Caco-2 (cell line): ENCODE results near the gene EIF1B. TPM values are rescaled to one million over a fixed set of nuclear protein-coding genes. Genes with fewer than 3 reads are reported as not detected.
A peak's percentile ranks its signal among the peaks of the same experiment; 100 is the strongest.

Experiments used
- BruUV-seq: library from RNA; stranded (reverse); fragments of 400-500 nt; replicated peaks from 2 replicates; lab custom pipeline; 2021; lab: Mats Ljungman, UMichigan
- CTCF ChIA-PET: fragments of 300-600 bp; sonication (Branson Sonifier 250); formaldehyde crosslinking; loops from one replicate; lab custom pipeline; 2022; ENCODE audit warnings: antibody characterized with exemption; lab: Charles Lee
- POLR2A ChIA-PET: fragments of 300-600 bp; sonication (Branson Sonifier 250); formaldehyde crosslinking; loops from one replicate; lab custom pipeline; 2022; ENCODE audit warnings: antibody characterized with exemption; lab: Charles Lee
- DNase-seq, 2 experiments: peaks; one replicate each; pipeline versions ENCODE4 v3.0.0 to v3.0.0-alpha.2; 2020 to 2022
- H3K27me3 ChIP-seq: replicated peaks from 2 replicates; pipeline ENCODE4 v1.6.0; 2011; ENCODE audit warnings: low read length; ENCODE audit not compliant: control insufficient read depth, insufficient read depth
- H3K36me3 ChIP-seq: 2 replicates; pipeline ENCODE4 v1.5.1; 2011; ENCODE audit warnings: low read length; ENCODE audit not compliant: control insufficient read depth, insufficient read depth
- H3K4me1 ChIP-seq: fragments of 250-450 bp; sonication (Bioruptor Pico); 2 replicates; pipeline ENCODE4 v1.5.1; 2020; ENCODE audit warnings: mild to moderate bottlenecking
- H3K4me3 ChIP-seq: 2 replicates; pipeline ENCODE4 v1.5.1; 2011; ENCODE audit warnings: low read depth, mild to moderate bottlenecking, control low read depth, low read length
- H3K9me3 ChIP-seq: fragments of 250-450 bp; sonication (Bioruptor Pico); 2 replicates; pipeline ENCODE4 v1.5.1; 2020; ENCODE audit warnings: mild to moderate bottlenecking, moderate library complexity
- H3K27ac Mint-ChIP-seq: one replicate; pipeline ENCODE4 v1.8.0; 2022; ENCODE audit warnings: mixed read lengths; ENCODE audit not compliant: unreplicated experiment
- H3K27me3 Mint-ChIP-seq: one replicate; pipeline ENCODE4 v1.8.0; 2022; ENCODE audit warnings: mixed read lengths; ENCODE audit not compliant: insufficient read depth, unreplicated experiment
- H3K36me3 Mint-ChIP-seq: one replicate; pipeline ENCODE4 v1.8.0; 2022; ENCODE audit warnings: mild to moderate bottlenecking, mixed read lengths; ENCODE audit not compliant: insufficient read depth, unreplicated experiment
- H3K4me1 Mint-ChIP-seq: one replicate; pipeline ENCODE4 v1.8.0; 2022; ENCODE audit warnings: low read depth, mixed read lengths; ENCODE audit not compliant: unreplicated experiment
- H3K4me3 Mint-ChIP-seq: one replicate; pipeline ENCODE4 v1.8.0; 2022; ENCODE audit warnings: mild to moderate bottlenecking, moderate library complexity, mixed read lengths; ENCODE audit not compliant: unreplicated experiment
- H3K9me3 Mint-ChIP-seq: one replicate; pipeline ENCODE4 v1.8.0; 2022; ENCODE audit warnings: mixed read lengths; ENCODE audit not compliant: unreplicated experiment
- CTCF ChIP-seq, 2 experiments: fragments of 200-600 bp in 1 of 2; IDR thresholded peaks; 1 replicate in 1 of 2; 2 replicates in 1 of 2; pipeline versions ENCODE4 v1.5.1 to v1.8.0; 2011 to 2022; ENCODE audit warnings: antibody characterized with exemption in 1 of 2, control low read depth in 1 of 2, inconsistent platforms in 1 of 2, low read depth in 1 of 2, low read length in 1 of 2, mild to moderate bottlenecking in 1 of 2, moderate library complexity in 1 of 2; ENCODE audit not compliant: insufficient read depth in 1 of 2, severe bottlenecking in 1 of 2, unreplicated experiment in 1 of 2
- intact Hi-C: fragments of 100-400 bp; cut with micrococcal nuclease; formaldehyde crosslinking; loops from one replicate; pipeline ENCODE4 v1.10.0; 2022; ENCODE audit not compliant: unreplicated experiment
- total RNA-seq: library from RNA; stranded (reverse); gene quantifications from 2 replicates; pipeline ENCODE4 v1.2.3, GENCODE V29; 2022

EIF1B gene
- total RNA-seq, 1 experiment from 2014 or later, result 45.8 TPM

DNA sequence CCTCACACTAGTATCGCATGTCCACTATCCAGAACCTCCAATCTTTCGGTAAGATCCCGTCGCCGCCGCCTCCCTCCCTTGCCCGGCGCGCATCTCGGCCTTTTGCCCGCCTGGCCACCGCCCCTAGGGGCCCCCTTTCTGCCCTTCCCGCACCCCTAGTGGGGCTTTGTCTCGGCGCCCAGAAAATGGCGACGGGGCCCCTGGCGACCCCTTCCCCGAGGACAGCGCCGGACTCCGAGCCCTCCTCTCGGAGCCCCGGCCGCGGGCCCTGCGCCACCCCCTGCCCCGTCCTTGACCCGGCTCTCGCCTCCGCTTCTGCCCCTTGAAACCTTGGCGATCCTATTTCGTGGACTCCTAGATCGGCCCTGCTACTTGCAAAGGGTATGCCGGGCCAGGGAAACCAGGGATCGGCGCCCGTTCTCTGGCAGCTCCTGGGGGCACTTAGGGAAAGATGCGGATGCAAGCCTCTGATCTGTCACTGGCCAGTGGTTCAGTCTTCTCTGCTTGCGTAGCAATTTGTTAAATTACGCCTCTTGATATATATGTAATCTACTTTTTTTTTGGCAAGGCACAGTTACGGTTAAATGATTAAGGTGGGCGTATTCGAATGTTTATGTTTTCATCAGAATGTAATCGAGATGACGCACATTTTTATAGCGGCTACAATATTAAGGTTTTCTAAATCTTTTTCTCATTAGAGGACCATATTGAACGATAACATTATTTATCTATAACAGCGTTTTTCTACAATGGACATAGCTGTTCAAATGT lies 603 bp downstream of the EIF1B start:
- intact Hi-C loops, result loop anchor here (1.0 kb wide), 1 partner anchor 143 kb away; no protein-coding TSS in a partner anchor
- Mint-ChIP-seq H3K4me3 (peak overlapping the region; percentile 98), H3K27ac (peak overlapping the region; percentile 93), H3K36me3 (peaks cover 19% of the 10 kb centered on the region), H3K9me3 (no peaks in the 10 kb centered on the region), H3K27me3 (no peaks in the 10 kb centered on the region), H3K4me1 (peaks cover 9% of the 10 kb centered on the region)
- no peaks in the 10 kb centered on the region; the same call in 1 of the 2 replicates for H3K36me3 ChIP-seq
- H3K9me3 ChIP-seq, result no peaks in the 10 kb centered on the region
- TF ChIP-seq CTCF (IDR thresholded peaks at IDR 0.05; ENCODE audit: insufficient read depth in 1 of 2, low read depth in 1 of 2, low read length in 1 of 2, severe bottlenecking in 1 of 2, unreplicated experiment in 1 of 2), result no peak
- H3K4me1 ChIP-seq, result peaks cover 11% of the 10 kb centered on the region
- TSS peak; percentile 65 for BruUV-seq
- H3K4me3 ChIP-seq, result peak overlapping the region; percentile 80
- no peaks in the 10 kb centered on the region for H3K27me3 ChIP-seq
- POLR2A ChIA-PET, result interaction anchor here (1.0 kb wide), 1 partner anchor 167 kb away, joined by 3 read pairs; the partner anchor contains the start of gene ZNF619
- DNase-seq, result peak; percentile 40 to 48
- CTCF ChIA-PET, result interaction anchor here (1.0 to 1.5 kb wide), 3 partner anchors 118 to 196 kb away, joined by 4 to 15 read pairs (median 7); partner anchors contain the start of genes RPL14 and ZNF620

GRCh38 chr3:40310705-40311104 lies 1.2 kb downstream of the EIF1B start:
- Histone ChIP-seq H3K4me3 (peak overlapping the region; percentile 80), H3K4me1 (peaks cover 11% of the 10 kb centered on the region), H3K27me3 (no peaks in the 10 kb centered on the region), H3K36me3 (no peaks in the 10 kb centered on the region; the same call in 1 of the 2 replicates), H3K9me3 (no peaks in the 10 kb centered on the region)
- CTCF ChIA-PET, result no interaction called here
- H3K4me3 Mint-ChIP-seq, result peak overlapping the region; percentile 98
- no TSS peak for BruUV-seq
- H3K27me3 Mint-ChIP-seq, result no peaks in the 10 kb centered on the region
- intact Hi-C loops, result no loop called here
- H3K9me3 Mint-ChIP-seq, result no peaks in the 10 kb centered on the region
- POLR2A ChIA-PET, result no interaction called here
- H3K36me3 Mint-ChIP-seq, result peaks cover 19% of the 10 kb centered on the region
- no peak for TF ChIP-seq CTCF (IDR thresholded peaks at IDR 0.05; ENCODE audit: insufficient read depth in 1 of 2, low read depth in 1 of 2, low read length in 1 of 2, severe bottlenecking in 1 of 2, unreplicated experiment in 1 of 2)
- H3K4me1 Mint-ChIP-seq, result peaks cover 9% of the 10 kb centered on the region
- no peak for DNase-seq
- H3K27ac Mint-ChIP-seq, result no peak overlapping the region

DNA sequence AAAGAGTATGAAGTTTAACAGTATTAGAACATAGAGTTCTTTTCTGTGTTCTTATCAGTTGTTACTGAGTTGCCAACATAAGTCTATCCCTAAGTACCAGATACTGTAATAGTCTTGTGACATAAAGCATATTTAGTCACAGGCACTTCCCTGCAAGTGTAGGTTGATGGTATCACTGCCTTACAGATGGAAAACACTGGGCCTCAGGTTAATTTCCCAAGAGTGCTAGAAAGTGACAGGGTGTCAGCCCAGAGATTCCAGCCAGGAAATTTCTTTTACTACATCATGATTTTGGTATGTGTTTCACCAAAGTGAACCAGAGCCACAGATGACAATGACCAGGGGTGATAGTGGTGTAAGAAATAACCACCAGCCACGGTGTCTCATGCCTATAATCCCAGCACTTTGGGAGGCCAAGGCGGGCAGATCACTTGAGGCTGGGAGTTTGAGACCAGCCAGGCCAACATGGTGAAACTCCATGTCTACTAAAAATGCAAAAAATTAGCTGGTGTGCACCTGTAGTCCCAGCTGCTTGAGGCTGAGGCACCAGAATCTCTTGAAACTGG lies 3.2 kb downstream of the EIF1B start:
- Mint-ChIP-seq H3K36me3 (peaks cover 19% of the 10 kb centered on the region), H3K27me3 (no peaks in the 10 kb centered on the region), H3K4me3 (no peak overlapping the region), H3K4me1 (peaks cover 9% of the 10 kb centered on the region), H3K27ac (no peak overlapping the region), H3K9me3 (no peaks in the 10 kb centered on the region)
- no peak overlapping the region for H3K4me3 ChIP-seq
- H3K27me3 ChIP-seq, result no peaks in the 10 kb centered on the region
- BruUV-seq, result no TSS peak
- no peaks in the 10 kb centered on the region for H3K9me3 ChIP-seq
- POLR2A ChIA-PET, result interaction anchor here (0.5 to 0.7 kb wide), 2 partner anchors 64 to 544 kb away, joined by 3 read pairs; no protein-coding TSS in a partner anchor
- no peak for DNase-seq
- H3K36me3 ChIP-seq, result no peaks in the 10 kb centered on the region; the same call in 1 of the 2 replicates
- peaks cover 11% of the 10 kb centered on the region for H3K4me1 ChIP-seq
- intact Hi-C loops, result no loop called here
- TF ChIP-seq CTCF (IDR thresholded peaks at IDR 0.05; ENCODE audit: insufficient read depth in 1 of 2, low read depth in 1 of 2, low read length in 1 of 2, severe bottlenecking in 1 of 2, unreplicated experiment in 1 of 2), result no peak
- CTCF ChIA-PET, result no interaction called here
